ENCODE results near the gene ALK.

ALK gene

DNA sequence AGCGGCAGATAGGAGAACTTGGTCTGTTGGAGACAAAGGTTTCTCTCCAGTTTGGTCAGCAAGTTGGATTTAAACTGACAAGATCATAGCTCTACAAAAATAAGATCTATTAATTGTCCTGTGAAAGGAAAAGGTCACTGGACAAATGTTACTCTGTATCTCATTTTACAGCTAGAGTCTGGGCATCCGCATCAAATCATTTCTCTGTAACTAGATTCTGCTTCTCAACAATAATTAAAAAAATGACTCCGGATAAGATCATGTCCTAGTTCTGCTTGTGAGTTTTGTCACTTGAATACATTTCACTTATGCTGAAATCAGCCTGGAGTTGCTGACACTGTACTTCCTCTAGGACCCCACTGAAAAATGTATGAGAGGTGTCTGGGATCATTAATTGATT, 310.8 kb downstream of the ALK start:
- no peak for DNase-seq (ENCODE audit: low spot score)

DNA sequence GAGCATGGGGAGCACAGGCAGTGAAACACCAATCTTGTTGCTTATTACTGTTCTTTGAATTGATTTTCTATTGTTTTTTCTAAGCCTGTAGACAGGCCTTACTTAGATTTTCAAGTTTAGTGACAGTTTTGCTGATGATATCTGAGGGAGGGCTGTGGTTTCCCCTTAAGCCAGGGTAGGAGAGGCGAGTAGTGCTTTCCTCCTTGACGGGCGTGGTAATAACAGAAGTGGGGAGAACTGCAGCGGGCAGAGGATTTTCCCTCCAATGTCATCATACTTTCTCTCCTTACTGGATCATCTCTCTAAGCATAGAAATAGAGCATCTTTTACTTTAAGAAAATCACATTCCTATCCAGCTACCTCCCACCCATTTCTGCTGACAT, 314.4 kb downstream of the ALK start:
- DNase-seq (ENCODE audit: low spot score), result no peak

DNA sequence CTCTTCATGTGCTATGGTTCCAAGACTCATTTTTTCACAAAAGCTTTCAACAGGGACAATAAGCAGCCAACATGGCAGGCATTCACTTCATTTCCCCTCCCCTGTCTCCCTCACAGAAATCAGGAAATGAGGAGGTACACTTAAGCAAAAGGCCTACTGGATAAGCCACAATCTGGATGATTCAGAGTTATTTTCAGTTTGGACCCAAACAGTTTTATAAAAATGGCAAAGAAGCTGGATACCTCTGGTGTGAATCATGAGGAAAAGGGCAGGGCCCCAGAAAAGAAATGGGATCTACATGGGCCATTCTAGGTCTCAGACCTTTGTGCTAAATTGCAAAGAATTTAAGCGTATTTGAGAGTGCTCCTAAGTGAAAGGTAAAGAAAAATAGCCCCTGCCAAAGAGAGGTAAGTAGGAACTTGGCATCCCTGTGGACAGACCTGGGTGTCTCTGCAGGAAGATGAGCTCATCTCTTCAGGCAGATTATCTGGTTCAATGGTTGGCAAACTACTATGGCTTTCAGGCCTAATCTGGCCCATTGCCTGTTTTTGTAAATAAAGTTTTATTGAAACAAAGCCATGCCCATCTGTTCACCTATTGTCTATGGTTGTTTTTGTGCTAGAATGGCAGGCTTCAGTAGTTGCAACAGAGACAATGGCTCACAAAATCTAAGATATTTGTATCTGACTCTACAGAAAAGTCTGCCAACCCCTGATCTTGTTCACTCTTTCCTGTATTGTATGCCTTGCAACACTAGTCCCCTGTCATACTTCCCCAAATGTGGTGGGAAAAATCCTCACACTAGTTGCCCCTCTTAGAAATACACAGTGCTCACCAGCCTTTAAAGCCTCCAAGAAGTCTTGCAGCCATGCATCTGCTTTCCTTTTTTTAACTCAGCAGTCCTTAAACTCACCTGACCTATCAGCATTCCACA, 315.0 kb downstream of the ALK start:
- no peak for DNase-seq (ENCODE audit: low spot score)

DNA sequence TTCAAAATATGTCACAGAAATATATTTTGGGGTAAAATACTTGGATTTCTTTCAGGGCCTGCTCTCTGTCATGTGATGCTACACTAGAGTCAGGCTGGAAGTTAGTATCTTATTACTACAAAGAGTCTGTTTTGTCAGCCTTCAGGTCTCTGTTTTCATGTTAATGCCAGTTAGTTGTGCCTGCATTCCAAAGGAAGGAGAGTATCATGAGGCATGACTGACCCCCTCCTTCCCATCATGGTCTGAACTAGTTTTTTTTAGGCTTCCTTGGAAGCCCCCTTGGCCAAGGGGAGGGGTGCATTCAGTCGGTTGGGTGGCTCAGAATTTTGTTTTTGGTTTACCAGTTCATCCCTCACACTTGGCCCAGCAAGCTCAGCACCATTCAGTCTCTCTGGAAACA, 318.0 kb downstream of the ALK start:
- no peak for DNase-seq (ENCODE audit: low spot score)

DNA sequence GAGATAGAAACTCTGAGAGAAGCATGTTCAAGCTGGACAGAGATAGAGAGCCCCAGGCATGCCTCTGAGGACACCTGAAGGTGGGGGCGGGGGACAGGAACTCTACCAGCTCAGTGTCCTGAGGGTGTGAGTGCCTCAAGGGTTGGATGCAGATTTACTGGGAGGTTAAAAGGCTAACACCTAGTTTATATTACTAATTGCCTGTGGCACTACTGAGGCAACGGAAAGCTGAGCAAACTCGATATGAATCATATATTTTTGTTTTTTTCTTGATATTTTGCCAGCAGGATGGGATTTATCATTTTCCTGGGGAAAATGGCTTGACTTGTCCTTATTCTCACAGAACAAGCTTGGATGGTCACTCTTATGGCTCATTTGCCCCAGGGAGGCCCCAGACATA, 319.5 kb downstream of the ALK start:
- DNase-seq (ENCODE audit: low spot score), result no peak

DNA sequence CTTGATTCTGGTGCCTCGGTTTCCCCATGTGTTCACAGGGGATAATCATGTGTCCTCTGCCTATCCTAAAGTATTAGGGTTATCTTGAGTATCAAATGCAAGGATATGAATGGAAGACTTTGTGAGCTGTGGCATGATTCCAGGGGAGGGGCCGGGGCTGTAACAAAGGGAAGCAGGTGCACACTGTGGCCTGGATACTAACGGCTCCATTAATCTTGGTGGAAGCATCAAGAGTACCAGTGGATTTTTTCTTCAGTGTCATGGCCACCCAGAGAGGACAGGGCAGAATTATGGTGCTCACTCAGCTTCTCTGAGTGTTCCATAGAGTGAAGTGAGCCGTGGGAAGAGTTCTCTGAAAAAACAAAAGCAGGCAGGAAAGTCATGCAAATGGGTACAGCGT, 320.1 kb downstream of the ALK start:
- DNase-seq (ENCODE audit: low spot score), result no peak

DNA sequence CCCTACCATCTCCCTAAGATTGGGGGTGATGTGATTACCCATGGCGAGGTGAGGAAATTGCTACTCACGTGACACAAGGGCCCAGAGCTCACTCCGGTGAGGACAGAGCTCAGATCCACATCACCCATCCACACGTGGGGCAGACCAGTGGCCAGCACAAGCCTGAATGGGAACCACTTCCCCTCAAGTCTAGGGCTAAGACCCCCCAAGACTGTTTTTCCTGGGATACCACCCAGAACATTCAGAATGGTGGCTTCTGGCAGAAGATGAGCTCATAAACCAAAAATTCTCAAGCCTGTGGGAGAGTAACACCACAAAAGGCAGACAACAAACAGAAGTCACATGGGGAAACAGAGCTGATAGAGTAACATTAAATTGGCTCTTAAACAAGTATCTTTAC, 321.4 kb downstream of the ALK start:
- DNase-seq (ENCODE audit: low spot score), result no peak

DNA sequence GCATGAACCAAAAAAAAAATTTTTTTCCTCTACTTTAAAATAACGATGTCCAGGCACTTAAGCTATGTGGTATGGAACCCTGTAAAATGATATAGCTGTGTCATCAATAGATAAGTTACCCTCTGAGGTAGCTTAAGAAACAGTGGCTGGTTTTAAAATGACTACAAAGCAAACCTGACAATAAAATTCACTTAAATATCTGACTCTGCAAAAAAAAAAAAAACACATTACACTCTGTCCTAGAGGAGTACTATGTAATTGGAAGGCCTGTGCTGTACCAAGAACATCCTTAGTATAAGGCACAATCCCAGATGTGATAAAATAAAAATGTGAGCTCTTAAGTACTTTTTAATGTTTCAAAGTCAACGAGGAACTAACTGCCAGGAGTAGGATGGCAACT, 322.4 kb downstream of the ALK start:
- no peak for DNase-seq (ENCODE audit: low spot score)

DNA sequence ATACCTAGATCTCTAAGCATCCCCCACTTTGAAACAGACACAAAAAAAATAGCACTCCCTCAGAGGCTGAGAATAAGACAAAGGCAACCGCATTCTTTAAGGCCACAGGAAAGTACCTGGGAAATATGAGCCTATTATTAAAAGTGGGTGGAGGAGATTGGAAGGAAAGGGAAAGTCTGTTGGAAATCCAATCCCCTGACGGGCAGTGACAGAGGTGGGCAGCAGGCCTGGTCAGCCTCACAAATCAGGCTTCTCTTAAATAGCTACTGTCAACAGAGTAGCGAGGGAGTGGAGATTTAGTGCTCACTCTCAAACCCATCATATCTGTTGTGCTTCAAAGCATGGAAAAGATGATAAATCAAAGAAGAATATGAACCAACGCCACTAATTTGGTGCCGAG, 324.4 kb downstream of the ALK start:
- DNase-seq (ENCODE audit: low spot score), result no peak

DNA sequence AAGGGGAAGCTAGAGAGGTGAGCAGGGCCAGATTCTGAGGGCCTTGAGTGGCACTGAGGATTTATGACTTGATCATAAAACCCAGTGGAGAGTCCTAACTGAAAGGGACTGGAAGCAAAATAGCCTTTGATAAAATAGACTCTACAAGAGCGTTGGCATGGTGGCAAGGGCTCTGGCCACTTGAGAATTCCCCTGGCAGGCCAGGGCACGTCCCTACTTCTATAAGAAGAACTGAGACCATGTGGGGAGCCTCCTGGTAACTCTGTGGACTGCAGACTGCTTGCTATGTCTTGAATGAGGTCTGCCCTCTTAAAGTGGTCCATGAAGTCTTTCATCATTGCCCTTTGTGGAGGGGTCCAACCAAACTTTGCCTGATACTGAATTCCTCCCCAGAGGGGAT, 324.8 kb downstream of the ALK start:
- no peak for DNase-seq (ENCODE audit: low spot score)

DNA sequence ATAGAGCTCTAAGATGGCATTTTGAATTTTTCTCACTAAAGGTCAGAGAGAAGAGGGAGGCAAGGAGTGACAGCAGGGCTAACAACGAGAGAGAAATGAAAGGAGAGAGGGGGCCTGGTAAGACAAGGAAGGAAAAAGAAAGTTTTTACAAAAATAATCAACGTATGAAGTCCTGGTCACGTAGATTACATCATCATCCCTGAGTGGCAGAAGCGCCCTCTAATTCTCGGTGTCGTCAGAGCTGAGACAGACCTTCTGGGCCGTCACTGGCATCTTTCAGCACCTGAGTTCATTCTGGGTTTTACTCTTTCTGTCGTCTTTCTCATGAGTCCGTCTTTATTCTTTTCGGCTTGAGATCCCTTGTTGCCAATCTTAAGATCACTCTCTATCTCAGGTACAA, 329.8 kb downstream of the ALK start:
- no peak for DNase-seq (ENCODE audit: low spot score)

DNA sequence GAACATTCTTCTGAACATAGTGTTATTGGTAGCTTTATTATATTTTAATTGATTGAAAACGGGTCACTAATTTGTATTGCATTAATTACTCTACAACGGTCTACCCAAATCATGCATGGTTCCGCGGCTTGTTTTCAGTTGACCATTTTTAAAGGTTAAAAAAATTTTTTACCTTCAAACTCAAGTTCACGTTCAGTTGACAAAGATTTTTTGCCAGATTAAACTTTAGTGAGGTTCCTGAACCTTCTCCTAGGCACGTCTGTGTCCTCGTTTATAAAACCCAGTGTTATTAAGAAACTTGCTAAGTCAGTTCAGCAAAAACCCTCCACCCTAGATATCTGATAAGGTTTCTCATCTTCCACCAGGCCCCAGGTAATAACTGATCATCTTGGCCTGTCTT, 331.2 kb downstream of the ALK start:
- DNase-seq (ENCODE audit: low spot score), result no peak

DNA sequence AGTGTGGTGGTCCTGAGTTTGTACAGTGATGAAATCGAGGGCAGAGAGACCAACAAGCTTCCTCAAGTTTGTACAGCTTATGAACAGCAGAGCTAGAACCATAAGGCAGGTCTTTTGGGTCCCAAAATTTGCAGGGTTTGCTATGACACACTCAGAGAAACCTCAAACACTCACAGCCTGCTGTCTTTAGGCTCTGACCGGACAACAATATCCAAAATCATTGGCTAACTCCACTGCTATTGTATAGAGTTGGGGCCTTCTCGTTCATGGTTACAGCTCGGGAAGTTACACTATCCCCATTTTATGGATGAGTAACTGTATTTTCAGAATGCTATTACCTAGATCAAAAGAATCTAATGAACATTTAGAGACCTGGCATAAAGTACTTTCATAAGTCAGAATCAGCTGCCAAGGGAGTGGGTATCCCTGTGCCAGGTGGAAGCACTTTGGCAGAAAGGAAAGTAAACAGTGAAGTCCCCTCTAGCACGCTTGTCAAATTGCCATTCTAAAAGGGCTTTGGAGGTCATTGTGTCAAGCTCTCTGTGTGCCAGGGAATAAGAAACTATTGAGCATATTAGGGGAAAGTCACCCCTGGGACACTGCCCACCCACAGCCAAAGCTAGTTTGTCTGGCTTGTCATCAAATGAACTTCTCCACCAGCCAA, 331.8 kb downstream of the ALK start:
- DNase-seq (ENCODE audit: low spot score), result no peak

DNA sequence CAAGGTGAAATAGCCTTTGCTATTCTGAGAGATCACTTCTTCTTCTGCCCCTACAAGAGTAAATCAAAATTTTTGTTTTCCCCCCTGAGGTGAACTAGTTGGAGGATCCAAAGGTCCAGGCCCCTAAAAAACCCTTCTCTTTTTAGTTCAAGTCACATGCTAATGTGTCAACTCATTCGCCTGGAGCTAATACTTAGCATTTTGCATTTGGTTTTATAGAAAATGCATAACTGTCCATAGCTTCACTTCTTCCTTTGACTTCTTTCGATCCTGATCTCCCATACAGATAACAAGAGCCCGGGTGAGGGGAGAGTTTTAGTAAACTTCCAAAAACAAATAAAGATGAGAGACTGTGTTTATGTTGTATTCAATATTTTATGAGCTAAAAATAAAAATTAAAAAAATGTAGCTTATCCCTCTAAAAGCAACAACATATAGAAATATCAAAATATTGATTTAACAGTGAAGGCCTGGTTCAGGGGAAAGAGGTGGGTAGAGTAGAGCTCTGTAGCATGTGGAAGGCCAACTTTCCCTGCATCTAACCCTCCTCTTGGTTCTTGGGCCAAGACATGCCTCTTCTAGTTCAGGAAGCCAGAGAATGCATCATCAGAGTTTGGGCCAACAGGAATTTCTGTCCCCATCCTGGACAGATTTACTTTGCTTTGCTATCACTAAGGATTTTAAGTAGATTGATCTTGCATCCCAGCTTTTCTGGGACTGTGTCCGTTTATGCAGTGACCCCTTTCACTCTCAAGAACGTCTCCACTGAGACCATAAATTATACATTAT, 333.8 kb downstream of the ALK start:
- no peak for DNase-seq (ENCODE audit: low spot score)

DNA sequence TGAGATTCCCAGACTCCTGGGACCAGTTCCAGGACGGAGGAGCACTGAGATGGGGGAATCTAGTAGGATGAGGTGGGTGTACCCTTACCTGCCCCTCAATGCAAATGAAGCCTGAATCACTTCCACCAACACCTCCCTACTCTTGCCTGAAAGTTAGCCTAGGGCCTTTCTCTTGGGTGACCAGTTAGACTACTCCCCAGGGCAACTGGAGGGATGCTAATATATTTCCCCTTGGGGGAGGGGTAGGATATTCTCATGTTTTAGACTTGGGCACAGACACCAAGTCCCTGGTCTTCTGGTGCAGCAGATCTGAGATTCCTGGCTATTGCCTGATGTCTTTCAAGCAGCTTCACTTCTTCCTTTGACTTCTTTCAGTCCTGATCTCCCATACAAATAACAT, 334.5 kb downstream of the ALK start:
- DNase-seq (ENCODE audit: low spot score), result no peak

DNA sequence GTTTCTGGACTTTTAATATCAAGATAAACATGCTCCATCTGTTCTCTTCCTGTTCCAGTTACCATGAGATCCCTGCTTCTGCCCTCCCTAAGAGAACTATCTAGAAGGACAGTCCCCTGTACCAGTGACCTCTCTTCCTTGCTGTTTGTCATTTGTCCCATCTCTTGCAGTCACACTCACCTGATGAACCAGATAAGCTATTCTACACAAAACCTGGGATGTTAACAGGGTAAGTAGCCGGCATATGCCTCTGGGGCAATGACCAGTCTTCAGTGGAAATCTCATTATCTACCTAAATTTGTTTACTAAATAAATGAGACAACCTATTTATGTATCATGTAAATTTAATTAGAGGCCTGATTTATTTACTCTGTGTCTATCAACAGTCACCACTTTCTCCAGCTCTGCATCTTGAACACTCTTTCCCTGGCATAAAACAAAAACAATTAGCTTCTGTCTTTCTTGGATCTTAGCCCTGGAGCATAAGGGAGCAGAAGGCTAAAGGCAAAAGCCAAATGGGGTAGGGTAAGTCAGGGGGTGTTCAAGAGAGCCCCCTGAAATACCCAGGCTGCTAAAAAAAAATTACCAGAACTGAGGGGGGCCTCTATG, 337.7 kb downstream of the ALK start:
- no peak for DNase-seq (ENCODE audit: low spot score)

DNA sequence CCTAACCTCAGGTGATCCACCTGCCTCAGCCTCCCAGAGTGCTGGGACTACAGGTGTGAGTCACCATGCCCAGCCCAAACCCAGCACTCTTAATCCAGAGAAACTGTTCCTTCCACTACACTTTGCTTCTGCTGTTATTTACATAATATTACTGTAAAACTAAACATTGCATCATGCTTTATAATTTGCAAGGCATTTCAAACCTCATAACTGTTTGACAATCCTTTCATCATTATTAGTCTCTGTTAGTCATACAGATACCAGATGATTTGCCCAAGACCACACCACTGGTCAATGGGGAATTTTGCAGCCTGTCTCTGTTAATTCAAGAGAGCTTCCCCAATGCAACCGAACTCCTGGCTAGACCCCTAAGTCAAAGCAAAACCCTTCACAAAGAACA, 338.3 kb downstream of the ALK start:
- DNase-seq (ENCODE audit: low spot score), result no peak

DNA sequence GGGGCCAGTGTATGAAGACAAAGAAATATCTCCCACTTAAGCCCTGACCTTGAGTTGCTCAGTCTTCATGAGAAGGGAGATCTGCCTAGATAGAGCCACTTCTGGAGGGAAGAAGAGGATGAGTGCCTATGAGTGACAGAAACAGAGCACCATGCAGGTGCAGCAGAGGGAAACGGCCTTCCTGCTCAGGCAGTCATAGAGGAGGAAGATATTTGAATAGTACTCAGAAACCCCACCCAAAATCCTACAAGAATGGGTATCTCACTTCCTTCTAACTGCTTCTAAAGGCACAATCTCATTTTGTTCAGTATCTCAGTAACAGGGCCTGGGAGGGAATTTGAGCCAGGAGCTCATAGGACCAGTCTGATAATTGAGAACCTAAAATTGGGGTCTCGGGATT, 339.3 kb downstream of the ALK start:
- DNase-seq (ENCODE audit: low spot score), result no peak

DNA sequence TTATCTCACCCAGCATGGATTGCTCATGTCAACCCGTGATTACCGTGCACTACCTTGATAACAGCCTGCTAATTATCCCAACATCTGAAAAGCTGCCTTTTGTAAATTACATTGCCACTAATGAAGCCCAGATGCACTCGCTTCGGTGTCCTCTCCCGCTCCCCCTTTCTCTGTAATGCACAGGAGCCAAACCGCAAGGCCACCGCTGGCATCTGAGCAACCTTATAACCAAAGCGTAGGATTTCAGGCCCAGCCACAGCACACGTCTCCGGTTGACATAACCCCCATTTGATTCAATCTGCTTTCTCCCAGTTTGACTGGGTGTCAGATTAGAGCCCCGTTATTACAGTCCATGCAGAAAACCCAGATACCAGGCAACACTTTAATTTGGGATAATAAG, 341.2 kb downstream of the ALK start:
- DNase-seq (ENCODE audit: low spot score), result no peak

DNA sequence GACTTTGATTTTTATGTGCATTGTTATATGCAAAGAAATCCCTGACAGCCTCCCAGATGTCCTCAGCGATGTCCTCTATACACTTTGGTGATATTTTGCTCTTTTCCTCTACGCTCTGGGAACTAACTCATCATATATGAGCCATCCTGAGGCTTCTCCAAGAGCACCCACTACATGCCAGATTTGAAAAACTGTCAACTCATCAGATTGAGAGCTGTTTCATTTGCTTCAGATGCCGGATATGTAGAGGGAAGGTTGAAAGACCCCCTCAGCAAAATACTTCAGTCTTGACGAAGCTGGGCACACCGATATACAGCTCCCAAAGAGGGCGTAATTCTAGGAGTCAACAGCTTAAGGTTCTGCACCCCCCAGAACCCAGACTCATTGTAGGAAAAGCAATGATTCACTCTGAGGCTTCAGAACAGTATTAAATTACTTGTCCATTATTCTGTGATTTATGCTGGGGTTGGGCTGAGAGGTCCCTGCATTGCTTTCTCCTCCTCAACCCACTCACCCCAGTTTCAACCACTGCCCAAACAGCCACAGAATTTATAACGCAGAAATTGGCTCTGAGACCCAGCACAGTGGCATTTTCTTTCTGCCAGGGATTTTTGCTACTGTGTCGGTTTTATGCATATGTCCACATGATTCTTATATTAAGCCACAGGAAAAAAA, 341.8 kb downstream of the ALK start:
- no peak for DNase-seq (ENCODE audit: low spot score)

DNA sequence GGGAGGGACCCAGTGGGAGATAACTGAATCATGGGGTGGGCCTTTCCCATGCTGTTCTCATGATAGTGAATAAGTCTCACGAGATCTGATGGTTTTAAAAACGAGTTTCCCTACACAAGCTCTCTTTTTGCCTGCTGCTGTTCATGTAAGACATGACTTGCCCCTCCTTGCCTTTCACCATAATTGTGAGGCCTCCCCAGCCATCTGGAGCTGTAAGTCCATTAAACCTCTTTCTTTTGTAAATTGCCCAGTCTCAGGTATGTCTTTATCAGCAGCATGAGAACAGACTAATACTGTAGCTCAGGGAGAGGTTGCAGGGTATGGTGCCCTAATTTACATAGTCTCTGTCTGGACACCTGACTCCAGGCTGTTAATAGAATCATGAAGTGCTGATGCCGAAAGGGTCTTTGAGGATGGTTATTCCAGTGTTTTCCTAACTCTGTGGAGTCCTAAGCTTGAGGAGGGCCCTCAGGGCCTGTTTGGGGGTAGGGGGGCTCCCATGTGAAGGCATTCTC, 343.2 kb downstream of the ALK start:
- DNase-seq (ENCODE audit: low spot score), result no peak

DNA sequence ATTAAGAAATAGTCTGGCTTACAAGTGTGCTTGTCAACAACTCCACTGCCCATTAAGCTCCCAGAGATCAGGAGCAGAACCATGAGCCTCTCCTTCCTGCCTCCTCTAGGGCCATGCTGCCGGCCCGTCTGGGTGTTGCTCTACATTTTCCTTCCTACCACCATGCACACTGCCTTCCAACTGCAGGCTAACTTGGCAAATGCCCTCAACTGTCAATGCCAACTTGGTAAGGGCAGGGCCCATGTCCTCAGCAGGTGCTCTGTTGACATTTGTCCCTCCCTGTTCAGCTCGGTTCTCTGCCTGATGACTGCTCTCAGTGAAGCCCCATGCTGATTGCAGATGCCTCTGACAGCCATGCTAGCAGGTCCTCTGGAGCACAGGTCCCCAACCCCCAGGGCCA, 345.2 kb downstream of the ALK start:
- peak; percentile 52 for DNase-seq (ENCODE audit: low spot score)

Measured in cerebellar cortex (tissue), 1 donor.